Hematopoietic multipotent progenitor cell treated with erythropoietin and hydrocortisone succinate and interleukin-3 and kit ligand, for 6 days (in vitro differentiated cells): Measurements from ENCODE around the gene SRSF7.
"Not testable (repeated sequence)": the region's sequence is repeated elsewhere in the genome, so short reads cannot be mapped to it uniquely, and the experiment has no call there.

Experiments used
- DNase-seq: peaks from one replicate; pipeline ENCODE4 v3.0.0-alpha.2; 2015

The SRSF7 gene

GRCh38 chr2:38750891-38751595 is at the start of gene SRSF7:
TSS of gene SRSF7 (minus strand) at chr2:38751361. CDS start at chr2:38751256, 105 bp downstream.
- DNase-seq, result peak; percentile 100

- no peak for DNase-seq
Observed at GRCh38 chr2:38797953-38798352, 46.8 kb upstream of the SRSF7 start.

GRCh38 chr2:38797250-38797676 is 46.1 kb upstream of the SRSF7 start:
- peak; percentile 6 for DNase-seq

GRCh38 chr2:38795016-38795415 is 43.9 kb upstream of the SRSF7 start:
- DNase-seq, result not testable (repeated sequence)

GRCh38 chr2:38794235-38794946 is 43.2 kb upstream of the SRSF7 start:
- no peak for DNase-seq

- no peak for DNase-seq
Observed at GRCh38 chr2:38793511-38793910, 42.4 kb upstream of the SRSF7 start.

GRCh38 chr2:38792751-38793150 is 41.6 kb upstream of the SRSF7 start:
- DNase-seq, result no peak

GRCh38 chr2:38792321-38792720 is 41.2 kb upstream of the SRSF7 start:
- not testable (repeated sequence) for DNase-seq

- peak; percentile 9 for DNase-seq
Observed at GRCh38 chr2:38791744-38792143, 40.6 kb upstream of the SRSF7 start.

GRCh38 chr2:38789691-38790090 is 38.5 kb upstream of the SRSF7 start:
- no peak for DNase-seq

GRCh38 chr2:38788306-38788705 is 37.1 kb upstream of the SRSF7 start:
- DNase-seq, result no peak

GRCh38 chr2:38783586-38783985 is 32.4 kb upstream of the SRSF7 start:
- DNase-seq, result no peak

- peak; percentile 19 for DNase-seq
Observed at GRCh38 chr2:38778687-38779082, 27.5 kb upstream of the SRSF7 start.

- no peak for DNase-seq
Observed at GRCh38 chr2:38776531-38776930, 25.4 kb upstream of the SRSF7 start.

- DNase-seq, result no peak
Observed at GRCh38 chr2:38775921-38776225, 24.7 kb upstream of the SRSF7 start.

- no peak for DNase-seq
Observed at GRCh38 chr2:38775097-38775920, 24.1 kb upstream of the SRSF7 start.

GRCh38 chr2:38771632-38772031 is 20.5 kb upstream of the SRSF7 start:
- DNase-seq, result no peak

GRCh38 chr2:38765551-38765950 is 14.4 kb upstream of the SRSF7 start:
- no peak for DNase-seq

- DNase-seq, result no peak
Observed at GRCh38 chr2:38765149-38765548, 14.0 kb upstream of the SRSF7 start.

- DNase-seq, result no peak
Observed at GRCh38 chr2:38763728-38764127, 12.6 kb upstream of the SRSF7 start.

GRCh38 chr2:38763228-38763627 is 12.1 kb upstream of the SRSF7 start:
- DNase-seq, result no peak

GRCh38 chr2:38755891-38756290 is 4.7 kb upstream of the SRSF7 start:
- not testable (repeated sequence) for DNase-seq

- DNase-seq, result no peak
Observed at GRCh38 chr2:38754506-38754905, 3.3 kb upstream of the SRSF7 start.

GRCh38 chr2:38754049-38754448 is 2.9 kb upstream of the SRSF7 start:
- DNase-seq, result no peak
